SK-N-SH (cell line): ENCODE data around the gene PHLDB2.

ENCODE experiments used
- CHD2 ChIP-seq: fragments of 150-350 bp; IDR thresholded peaks from 2 replicates; pipeline ENCODE4 v1.6.1; 2018; ENCODE audit warnings: low read length; ENCODE audit not compliant: partially characterized antibody
- ELF1 ChIP-seq: IDR thresholded peaks from 2 replicates; pipeline ENCODE4 v1.4.0; 2012
- EZH2phosphoT487 ChIP-seq: fragments of 200-600 bp; sonication (generic); IDR thresholded peaks from 2 replicates; pipeline ENCODE4 v1.6.1; 2017; ENCODE audit warnings: low read depth, mixed run types, mild to moderate bottlenecking, antibody characterized with exemption, moderate library complexity, borderline replicate concordance
- POLR2AphosphoS5 ChIP-seq: IDR thresholded peaks from 2 replicates; pipeline ENCODE4 v1.6.1; 2012; ENCODE audit warnings: low read depth, low read length
- TAF1 ChIP-seq: IDR thresholded peaks from 2 replicates; pipeline ENCODE4 v1.6.1; 2012; ENCODE audit warnings: low read depth, mild to moderate bottlenecking, low read length, moderate library complexity, borderline replicate concordance
- TF ChIP-seq, protein P1 (sequence below): fragments of 200-600 bp; sonication (generic); IDR thresholded peaks from 2 replicates; pipeline ENCODE4 v1.6.1; 2017; ENCODE audit warnings: antibody characterized with exemption, mild to moderate bottlenecking, moderate library complexity
- TF ChIP-seq, protein P2 (sequence below): IDR thresholded peaks from 2 replicates; pipeline ENCODE4; 2012
- TF ChIP-seq, protein P3 (sequence below): IDR thresholded peaks from 2 replicates; pipeline ENCODE4 v1.4.0; 2012; ENCODE audit warnings: low read depth
- TF ChIP-seq, protein P4 (sequence below): fragments of 150-350 bp; IDR thresholded peaks from 2 replicates; pipeline ENCODE4 v1.6.1; 2016; ENCODE audit warnings: mild to moderate bottlenecking, low read depth, low read length
- TF ChIP-seq, protein P5 (sequence below): IDR thresholded peaks from 2 replicates; pipeline ENCODE4 v1.6.1; 2012; ENCODE audit warnings: mild to moderate bottlenecking, low read depth, low read length, moderate library complexity

DNA sequence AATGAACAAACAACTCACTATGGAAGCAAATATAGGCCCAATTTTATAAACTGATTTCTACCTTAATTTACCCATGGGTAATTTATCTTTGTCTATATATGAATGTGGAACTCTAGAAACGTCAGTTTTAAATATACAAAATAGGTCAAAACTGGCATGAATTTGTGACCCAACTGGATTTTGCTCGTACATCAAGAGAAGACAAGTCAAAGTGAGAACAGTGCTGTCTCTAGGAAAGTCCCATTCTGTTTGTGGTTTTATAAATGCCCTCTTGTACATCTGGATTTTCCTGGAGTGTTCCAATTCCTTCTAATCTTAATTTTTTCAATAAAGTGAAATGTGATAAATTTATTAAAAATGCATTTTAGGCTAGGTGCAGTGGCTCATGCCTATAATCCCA lies 69.5 kb downstream of the PHLDB2 start:
- TF ChIP-seq EZH2phosphoT487 (no peak), POLR2AphosphoS5 (no peak), TAF1 (no peak), ELF1 (no peak), CHD2 (no peak)
- TF ChIP-seq, protein P1, sequence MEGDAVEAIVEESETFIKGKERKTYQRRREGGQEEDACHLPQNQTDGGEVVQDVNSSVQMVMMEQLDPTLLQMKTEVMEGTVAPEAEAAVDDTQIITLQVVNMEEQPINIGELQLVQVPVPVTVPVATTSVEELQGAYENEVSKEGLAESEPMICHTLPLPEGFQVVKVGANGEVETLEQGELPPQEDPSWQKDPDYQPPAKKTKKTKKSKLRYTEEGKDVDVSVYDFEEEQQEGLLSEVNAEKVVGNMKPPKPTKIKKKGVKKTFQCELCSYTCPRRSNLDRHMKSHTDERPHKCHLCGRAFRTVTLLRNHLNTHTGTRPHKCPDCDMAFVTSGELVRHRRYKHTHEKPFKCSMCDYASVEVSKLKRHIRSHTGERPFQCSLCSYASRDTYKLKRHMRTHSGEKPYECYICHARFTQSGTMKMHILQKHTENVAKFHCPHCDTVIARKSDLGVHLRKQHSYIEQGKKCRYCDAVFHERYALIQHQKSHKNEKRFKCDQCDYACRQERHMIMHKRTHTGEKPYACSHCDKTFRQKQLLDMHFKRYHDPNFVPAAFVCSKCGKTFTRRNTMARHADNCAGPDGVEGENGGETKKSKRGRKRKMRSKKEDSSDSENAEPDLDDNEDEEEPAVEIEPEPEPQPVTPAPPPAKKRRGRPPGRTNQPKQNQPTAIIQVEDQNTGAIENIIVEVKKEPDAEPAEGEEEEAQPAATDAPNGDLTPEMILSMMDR, result no peak
- TF ChIP-seq, protein P2, sequence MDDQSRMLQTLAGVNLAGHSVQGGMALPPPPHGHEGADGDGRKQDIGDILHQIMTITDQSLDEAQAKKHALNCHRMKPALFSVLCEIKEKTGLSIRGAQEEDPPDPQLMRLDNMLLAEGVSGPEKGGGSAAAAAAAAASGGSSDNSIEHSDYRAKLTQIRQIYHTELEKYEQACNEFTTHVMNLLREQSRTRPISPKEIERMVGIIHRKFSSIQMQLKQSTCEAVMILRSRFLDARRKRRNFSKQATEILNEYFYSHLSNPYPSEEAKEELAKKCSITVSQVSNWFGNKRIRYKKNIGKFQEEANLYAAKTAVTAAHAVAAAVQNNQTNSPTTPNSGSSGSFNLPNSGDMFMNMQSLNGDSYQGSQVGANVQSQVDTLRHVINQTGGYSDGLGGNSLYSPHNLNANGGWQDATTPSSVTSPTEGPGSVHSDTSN, result no peak
- TF ChIP-seq, protein P3, sequence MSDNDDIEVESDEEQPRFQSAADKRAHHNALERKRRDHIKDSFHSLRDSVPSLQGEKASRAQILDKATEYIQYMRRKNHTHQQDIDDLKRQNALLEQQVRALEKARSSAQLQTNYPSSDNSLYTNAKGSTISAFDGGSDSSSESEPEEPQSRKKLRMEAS, result no peak
- TF ChIP-seq, protein P4, sequence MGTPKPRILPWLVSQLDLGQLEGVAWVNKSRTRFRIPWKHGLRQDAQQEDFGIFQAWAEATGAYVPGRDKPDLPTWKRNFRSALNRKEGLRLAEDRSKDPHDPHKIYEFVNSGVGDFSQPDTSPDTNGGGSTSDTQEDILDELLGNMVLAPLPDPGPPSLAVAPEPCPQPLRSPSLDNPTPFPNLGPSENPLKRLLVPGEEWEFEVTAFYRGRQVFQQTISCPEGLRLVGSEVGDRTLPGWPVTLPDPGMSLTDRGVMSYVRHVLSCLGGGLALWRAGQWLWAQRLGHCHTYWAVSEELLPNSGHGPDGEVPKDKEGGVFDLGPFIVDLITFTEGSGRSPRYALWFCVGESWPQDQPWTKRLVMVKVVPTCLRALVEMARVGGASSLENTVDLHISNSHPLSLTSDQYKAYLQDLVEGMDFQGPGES, result no peak
- TF ChIP-seq, protein P5, sequence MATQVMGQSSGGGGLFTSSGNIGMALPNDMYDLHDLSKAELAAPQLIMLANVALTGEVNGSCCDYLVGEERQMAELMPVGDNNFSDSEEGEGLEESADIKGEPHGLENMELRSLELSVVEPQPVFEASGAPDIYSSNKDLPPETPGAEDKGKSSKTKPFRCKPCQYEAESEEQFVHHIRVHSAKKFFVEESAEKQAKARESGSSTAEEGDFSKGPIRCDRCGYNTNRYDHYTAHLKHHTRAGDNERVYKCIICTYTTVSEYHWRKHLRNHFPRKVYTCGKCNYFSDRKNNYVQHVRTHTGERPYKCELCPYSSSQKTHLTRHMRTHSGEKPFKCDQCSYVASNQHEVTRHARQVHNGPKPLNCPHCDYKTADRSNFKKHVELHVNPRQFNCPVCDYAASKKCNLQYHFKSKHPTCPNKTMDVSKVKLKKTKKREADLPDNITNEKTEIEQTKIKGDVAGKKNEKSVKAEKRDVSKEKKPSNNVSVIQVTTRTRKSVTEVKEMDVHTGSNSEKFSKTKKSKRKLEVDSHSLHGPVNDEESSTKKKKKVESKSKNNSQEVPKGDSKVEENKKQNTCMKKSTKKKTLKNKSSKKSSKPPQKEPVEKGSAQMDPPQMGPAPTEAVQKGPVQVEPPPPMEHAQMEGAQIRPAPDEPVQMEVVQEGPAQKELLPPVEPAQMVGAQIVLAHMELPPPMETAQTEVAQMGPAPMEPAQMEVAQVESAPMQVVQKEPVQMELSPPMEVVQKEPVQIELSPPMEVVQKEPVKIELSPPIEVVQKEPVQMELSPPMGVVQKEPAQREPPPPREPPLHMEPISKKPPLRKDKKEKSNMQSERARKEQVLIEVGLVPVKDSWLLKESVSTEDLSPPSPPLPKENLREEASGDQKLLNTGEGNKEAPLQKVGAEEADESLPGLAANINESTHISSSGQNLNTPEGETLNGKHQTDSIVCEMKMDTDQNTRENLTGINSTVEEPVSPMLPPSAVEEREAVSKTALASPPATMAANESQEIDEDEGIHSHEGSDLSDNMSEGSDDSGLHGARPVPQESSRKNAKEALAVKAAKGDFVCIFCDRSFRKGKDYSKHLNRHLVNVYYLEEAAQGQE, result no peak
